HG03103 (cell line): Measurements from ENCODE around the gene CREB5.

ENCODE experiments used
- ATAC-seq: cut with Tn5 transposase; IDR thresholded peaks from one replicate; pipeline ENCODE4 v1.9.1; 2021; ENCODE audit warnings: low read depth; ENCODE audit not compliant: unreplicated experiment

CREB5 gene

DNA sequence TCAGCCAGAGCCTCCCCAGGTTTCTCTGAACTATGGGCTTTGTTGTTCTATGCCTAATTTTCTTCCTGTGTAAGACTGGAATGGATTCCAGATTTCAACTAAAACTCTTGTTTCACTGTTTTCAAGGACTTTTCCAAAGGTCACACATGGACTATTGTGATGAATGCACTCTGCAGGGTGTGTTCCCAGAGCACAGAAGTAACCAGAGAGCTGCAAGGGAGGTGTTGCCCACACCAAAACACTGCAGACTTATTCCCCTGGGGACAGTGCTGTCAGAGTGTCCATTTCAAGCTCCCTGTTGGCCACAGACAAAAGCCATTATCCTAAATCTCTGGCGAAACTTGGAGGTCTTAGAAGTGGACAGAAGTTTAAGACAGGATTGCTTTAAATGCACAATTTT, 314.2 kb downstream of the CREB5 start:
- ATAC-seq, result no peak

DNA sequence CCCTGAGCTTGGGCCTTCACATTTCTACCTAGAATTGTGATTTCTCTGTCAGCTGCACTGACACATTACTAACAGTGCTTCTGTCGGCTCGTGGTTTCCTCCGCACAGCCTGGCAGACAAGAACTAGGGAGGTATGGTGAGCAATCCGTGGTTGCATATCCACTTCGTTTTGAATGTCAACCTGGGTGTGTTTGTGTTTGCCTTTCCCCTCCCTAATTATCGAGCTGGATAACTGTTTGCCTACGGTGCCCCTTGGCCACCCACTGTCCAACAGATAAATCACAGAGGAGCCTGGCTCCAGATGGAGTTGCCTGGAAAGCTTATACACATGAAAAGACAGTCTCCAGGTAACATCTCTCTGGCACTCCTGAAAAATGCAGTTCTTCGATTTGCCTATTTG, 317.0 kb downstream of the CREB5 start:
- no peak for ATAC-seq

DNA sequence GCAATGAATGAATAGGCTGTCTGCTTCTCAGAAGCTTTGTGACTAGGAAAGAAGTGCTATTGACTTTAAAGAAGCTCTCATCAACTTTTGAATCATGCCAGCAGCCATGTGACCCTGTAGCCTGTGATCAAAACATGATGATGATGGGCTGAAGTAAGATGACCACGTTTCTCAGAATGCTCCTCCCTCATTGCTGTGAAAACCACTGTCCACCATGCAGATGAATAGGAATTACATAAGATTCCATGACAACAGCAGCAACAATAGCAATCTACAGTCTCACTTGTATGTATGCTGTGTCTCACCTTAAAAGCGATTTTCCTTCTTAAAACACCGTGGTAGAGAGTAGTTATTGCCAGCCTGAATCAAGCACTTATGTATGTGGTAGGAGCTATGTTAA, 317.4 kb downstream of the CREB5 start:
- ATAC-seq, result no peak

DNA sequence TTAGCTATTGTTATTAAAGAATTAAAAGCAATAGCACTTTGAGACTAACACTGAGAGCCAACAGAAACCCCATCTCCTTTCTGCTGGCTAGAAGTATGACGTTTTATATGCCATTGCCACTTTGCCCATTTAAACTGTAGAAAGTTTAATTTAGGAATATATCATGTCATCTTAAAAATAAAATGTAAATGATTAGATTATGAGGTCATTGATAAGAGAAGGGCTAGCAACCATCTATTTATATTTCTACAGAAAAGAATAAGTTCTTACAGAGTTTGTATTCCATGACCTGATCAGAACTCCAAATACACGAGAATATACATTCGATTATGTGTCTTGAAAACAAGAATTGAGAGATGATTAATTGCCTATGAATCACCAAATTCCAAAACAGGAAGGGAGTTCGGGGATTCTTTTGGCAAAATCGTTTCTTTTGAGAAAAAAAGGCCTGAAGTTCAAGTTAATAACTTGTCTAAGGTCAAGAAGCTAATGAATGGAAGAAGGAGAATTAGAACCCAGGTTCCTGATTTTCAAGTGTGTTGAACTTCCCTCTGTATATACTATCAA, 318.9 kb downstream of the CREB5 start:
- ATAC-seq, result no peak

DNA sequence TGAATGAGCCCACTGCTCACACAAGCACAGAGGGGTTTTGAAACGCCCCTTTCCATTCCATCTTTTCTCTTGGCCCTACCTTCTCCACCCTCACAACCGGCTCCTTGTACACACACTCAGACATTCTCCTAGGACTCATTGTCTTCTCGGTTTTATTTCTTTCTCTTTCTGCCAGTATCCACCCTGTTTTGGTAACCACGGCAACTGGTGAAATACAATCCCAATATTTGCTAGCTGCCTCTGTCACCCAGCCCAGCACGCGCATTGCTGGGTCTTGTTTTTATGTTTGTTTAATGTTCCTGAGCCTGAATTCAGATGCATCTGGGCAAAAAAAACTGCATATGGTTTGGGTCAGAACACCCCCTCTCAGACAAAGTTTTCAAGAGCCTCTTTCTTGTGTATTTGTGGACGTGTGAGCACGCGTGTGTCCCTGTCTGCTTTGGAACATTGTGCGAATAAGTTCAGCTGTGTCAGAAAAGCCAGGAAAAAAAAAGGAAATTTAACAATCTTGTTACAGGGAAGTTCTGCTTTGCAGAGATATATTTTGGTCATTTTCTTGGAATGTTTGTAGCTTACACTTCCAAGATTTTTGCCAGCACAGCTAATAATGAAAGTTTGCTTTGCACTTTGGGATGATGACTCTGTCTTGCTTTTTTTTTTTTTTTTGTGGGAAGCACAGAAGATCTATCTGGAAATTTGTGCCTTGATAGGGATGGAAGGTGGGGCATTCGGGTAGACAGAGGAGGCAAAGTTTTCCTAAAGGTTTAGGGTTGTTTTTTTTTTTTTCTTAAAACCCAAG, 320.0 kb downstream of the CREB5 start:
- no peak for ATAC-seq

DNA sequence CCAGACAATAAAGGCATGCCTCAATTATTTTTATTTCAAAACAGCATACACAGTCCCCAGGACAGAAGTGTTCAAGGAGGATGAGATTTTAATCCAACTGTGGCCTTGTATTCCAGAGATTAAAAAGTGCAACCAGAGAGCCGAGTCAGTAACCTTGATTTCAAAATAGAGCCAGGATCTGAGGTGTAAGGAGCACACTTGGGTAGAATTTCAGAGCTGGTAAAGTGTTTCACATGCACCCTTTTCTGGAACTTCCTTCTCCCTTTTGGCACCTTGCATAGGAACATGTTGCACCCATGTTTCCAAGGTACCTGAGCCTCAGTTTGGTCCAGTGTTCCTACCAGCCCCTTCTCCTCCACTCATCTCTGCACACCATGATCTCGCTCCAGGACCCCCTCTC, 320.7 kb downstream of the CREB5 start:
- no peak for ATAC-seq

DNA sequence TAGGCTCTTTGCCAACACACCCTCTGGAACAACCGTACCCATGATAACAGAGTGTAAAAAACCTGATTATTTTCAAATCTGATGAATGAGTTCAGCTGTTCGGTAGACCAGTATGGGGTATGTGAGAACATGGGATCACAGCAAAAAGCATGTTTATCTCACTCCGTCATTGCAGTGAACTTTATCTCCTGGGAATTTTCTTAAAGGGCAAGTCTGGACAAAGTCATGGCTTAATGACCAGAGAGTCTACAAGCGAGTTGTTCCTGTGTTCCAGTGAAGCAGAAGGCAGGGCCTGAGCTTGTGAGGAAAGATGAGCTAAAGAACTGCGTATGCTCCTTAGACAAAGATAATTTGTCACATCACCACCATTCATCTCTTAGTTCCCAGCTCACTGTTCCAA, 326.1 kb downstream of the CREB5 start:
- ATAC-seq, result no peak

DNA sequence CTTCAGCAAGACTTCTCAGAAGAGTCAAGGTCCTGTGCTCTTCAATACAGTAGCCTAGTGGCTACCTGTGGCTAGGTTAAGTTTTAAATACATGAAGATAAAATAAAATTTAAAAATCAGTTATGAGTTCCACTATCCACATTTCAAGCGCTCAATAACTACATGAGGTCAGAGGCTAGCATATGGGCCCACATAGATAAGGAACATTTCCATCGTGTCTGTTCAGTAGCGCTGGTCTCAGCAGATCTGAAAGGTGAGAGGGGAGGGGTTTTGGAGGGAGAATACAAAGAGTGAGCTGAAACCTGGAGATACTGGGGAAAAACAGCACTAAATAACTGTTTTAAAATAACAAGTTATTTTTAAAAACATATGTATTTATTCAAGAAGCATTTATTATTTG, 326.8 kb downstream of the CREB5 start:
- no peak for ATAC-seq

DNA sequence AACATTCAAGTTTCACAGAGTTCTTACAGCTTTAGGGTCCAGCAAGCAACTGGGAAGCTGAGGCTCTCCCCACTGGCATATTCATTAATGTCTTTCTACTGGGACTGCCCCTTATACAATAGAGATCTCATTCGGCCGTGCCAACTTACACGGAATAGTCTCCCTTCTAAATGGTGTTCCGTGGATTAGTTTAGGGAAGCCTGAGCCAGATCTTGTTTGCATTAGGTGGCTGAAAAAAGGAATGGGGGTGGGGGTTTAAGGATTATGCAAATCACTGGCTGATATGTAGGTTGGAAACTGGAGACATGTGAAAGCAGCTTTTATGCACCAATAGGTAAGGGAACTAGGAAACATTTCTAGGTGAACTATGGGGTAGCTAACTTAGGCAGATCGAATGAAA, 327.5 kb downstream of the CREB5 start:
- no peak for ATAC-seq

DNA sequence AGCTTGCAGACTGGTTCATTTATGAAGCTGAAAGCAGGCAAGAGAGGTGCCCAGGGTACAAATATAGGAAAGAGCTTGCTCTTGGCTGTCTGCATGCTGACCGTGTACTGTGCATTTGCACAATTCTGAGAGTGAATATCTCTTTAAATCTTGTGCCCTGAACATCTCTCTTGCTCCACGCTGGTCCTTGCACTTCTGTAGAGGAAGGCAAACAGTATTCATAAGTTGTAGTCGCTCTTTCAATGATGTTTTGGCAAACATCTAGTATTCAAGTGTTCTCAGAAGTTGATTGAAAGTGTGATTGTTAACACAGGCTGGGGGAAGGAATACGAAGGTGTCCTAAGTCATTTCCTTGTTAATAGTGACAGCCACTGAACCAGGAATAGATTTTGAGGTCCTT, 332.6 kb downstream of the CREB5 start:
- ATAC-seq, result no peak

DNA sequence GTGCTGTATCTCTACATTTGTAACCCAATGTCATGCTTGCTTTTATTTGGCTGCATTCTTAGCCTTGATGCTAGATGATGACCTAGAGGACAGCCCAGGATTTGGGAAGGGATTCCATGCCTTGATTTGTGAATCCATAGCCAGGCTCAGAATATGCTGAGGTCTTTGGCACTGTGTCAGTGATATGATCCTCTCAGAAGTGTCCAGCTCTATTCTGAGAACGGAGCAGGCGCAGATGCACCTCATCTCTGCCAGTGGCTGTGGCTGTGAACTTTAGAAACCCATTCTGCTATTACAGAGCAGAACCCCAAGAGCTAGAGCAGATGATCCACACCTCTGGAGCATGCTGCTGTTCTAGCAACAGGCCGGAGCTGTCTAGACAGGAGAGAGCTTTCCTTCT, 333.0 kb downstream of the CREB5 start:
- no peak for ATAC-seq

DNA sequence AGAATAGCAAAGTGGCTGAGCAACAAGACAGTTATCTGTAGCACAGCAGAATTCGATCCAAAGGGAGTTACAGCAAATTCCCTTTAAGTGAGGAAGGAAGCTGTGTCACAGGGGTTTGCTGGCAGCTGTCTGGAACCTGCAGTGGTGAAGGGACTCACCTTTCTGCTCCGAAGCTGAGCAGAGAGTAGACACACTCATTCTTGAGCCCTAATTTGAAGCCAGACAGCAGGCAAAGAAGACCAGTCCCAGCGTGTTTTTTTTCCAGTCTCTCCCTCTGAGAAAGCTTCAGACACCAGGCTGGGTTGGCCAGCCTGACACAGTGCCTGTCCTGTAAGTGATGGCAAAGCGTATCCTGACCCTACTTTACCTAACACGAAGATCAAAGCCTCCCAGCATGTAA, 335.1 kb downstream of the CREB5 start:
- ATAC-seq, result no peak

DNA sequence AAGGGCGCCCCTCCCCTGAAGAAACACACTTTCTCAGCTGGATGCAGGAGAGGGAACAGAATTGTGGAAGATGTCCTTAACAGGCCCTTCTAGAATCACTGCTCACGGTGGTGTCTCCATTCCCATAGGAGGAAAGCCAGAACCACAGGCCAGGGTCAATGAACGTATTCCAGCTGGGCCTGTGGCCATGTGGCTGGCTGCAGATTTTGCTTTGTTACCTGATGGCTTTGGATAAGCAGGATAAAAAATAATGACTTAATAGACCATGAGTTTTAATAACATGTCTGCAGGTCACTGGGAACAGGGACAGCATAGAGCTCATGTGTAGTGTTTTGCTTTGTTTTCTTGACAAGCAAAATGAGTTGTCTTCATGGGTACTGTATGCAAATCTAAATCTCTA, 335.5 kb downstream of the CREB5 start:
- ATAC-seq, result no peak

DNA sequence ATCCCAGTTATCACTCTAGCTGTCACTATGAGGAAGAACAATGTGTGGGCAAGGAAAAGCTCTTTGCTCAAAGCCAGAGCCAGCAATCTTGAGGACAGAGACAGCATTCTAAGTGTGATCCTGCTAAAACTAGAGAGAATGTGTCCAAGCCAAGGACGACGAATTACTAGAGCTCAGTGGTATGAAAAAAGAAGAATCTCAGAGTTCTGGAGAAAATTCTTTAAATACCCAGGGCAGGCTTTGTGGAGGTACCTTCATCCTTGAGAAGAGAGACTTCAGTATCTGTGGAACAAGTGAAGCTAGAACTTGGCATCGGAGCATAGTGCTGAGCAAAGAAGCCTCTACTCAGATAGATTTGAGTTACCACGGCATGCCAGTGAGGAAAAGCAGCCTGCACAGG, 336.0 kb downstream of the CREB5 start:
- no peak for ATAC-seq

DNA sequence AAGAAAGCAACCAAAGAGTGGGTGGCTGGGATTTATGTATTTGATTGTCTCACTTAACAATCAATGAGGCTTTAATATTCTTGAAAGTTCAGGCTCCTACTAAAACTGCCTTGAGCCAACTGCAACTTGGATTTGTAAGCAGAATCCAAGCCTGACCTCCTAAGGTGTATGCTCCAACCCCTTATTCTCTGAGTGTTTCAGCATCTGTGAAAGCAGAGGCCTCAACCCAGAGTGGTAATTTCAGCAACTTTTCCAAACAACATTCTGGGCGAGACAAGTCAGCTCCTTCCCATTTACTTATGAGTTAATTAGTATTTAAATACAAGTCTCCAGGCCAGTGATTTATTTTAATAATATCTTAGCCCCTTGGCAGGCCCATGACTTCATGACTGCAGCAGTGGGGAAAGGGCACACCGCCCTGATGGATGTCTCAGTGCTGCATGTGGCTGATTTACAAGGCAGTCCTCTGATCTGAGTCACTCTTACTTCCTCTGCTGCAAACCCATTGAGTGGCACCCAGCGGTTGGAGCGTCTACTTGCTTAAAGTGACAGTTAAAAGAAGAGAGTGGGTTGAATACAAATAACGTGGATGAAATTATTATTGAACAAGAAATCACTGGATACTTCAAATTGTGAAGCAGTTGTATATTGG, 336.7 kb downstream of the CREB5 start:
- ATAC-seq, result no peak

DNA sequence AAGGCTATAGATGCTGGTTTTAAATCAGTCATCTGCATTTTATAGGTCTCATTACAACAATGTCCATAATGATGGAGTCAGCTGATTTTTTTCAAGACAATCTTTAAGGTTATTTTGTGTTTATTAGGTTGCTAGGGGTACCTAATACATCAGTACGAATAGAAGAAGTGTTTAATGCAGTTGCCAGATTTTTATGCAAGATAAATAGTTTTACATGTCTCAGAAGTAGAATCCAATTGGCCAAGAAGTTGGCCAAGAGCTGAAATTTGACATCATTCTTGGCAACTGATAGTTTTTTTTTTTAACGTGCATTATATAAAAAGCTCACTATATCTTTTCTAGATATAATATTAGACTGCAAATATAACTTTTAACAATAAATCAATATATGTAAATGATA, 337.3 kb downstream of the CREB5 start:
- ATAC-seq, result no peak

DNA sequence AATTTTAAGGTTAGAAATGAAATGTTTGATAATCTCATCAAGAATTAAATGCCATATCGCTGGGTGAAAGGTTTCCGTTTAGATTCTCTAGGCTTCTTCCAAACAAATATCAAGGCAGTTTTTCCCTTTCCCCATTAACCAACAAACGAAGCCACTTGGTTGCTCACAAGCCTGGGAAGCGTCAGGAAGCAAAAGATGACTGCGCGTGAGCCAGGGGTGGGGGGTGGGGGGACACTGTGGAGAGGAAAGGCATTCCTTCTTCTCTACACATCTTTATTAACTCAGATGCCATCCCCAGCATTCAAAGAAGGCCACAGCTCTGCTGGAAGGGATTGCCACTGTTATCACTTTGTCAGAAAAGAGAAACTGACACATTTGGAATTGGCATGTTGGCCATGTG, 338.7 kb downstream of the CREB5 start:
- no peak for ATAC-seq

DNA sequence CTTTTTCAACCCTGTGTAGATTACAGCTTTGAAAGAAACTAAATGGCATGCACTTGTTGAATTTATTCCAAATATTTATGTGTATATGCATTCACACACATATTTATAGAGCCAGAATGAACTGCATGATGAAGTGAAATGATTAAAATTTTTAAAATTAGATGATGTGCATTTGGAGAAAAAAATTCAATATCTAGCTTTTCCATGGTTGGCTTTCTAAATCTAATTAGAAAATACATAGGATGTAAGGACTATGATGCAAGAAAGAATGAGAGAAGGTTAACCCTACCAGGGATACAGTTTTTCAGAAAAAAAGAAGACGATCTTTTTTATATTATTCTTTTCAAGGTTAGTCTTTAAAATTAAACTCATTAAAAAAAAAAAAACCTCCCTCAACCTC, 341.3 kb downstream of the CREB5 start:
- no peak for ATAC-seq

DNA sequence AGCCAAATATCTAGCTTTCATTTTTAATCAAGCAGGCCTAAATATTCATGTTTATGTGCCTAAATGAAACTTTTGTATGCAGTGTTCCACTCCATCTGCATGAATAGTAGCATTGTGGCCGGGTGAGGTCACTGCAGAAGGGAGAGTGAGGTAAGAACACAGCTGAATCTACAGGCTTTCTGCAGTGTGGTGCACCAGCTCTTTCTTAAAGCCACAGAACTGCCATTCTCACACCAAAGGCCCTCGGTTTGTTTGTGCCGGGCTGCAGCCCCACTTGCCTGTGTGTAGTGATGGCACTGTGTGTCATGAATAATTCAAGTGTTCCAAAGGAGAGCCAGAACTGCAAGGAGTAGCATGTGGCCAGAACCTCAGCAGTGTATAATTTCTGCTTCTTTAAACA, 341.7 kb downstream of the CREB5 start:
- no peak for ATAC-seq

DNA sequence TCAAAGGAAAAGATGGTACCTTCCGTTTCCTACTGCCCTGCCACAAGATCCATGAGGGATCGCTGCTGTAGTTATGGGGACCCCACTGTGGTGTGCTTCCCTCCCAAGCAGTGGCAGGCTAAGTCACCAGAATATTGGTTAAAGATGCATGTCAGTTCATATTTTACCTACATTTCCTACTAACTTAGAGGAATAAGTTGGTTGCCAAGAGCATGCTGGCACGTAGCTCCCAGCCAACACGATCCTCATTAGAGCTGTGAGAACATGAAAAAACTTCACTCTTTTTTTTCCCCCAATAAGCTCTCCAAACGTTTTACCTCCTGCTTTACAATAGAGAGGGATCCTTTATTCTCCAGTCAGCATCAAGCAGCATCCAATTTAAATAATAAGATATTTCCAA, 342.1 kb downstream of the CREB5 start:
- ATAC-seq, result no peak

DNA sequence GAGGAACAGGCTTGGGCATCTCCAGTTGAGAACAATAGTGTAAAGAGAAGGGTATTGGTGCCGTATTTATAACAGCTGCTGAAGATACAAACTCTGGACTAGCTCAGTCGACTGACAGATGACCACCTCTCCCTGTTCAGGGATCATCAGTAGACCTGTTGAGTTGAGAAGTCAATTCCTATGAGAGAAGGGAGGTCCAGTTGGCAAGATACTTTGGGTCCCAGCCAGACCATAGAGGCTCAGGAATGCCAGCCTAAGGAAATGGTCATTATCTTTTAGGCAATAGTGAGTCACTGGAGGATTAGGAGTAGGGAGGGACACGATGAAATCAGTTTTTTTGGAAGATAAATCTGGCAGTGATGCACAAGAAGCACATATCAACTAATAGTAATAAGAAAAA, 342.9 kb downstream of the CREB5 start:
- ATAC-seq, result no peak

DNA sequence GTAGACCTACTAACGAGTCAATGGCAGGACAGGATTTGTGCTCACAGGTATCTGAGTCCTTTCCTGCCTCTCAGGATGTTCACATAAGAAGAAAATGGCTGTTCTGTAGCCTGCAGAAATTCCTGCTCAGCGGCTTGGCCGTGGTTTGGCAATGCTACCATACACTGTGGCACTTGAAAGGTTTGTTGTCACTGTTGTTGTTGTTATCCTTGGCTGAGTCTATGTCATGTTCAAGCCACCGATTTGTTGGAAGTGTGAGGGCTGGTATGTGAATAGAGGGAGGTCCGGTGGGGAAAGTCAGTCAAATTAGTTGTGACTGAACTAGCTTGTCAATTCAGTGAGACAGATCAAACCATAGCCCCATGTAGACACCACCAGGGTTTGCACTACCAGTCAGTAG, 345.9 kb downstream of the CREB5 start:
- no peak for ATAC-seq
